GDM1 (cell line): ENCODE data around the gene TMEM128.
"Not testable (repeated sequence)": the region's sequence is repeated elsewhere in the genome, so short reads cannot be mapped to it uniquely, and the experiment has no call there.

Experiments
- DNase-seq: peaks from one replicate; lab custom pipeline; 2025; lab: John Stamatoyannopoulos, UW

TMEM128 gene

DNA sequence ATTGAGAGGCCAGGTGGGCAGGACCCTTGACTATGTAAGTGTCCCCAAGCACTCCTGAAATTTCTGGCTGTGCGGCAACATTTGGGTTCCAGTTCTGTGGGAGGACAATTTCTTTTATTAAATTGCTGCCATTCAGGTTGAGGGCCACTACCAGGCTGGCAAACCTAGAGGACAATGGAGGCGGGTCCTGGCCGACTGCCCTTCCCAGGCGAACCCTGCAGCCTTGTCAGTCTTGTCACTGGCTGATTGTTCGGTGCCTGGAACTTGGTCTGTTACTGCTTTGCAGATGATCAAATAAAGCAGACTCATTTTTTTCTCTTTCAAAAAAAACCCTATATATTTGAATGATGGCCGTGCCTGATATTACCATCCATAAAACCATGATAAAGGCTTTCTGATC lies 6.6 kb upstream of the TMEM128 start:
- no peak for DNase-seq

DNA sequence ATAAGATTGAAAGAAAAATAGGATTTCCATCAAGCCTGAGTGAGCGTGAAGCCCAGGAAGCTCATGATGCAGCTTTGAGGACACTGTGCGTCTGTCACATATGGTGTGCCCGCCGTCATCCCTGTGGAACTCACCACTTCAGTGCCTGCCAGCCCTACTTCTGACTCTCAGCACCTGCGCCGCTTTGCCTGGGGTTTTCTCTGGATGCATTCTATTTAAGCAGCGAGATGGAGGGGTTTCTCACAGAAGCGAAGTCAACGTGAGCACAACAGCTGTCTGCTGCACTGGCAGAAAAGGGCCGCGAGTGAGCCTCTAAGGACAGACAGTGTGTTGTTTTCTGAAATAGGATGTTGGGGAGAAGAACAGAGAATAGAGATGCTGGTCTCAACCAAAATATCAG lies 6.2 kb upstream of the TMEM128 start:
- no peak for DNase-seq

DNA sequence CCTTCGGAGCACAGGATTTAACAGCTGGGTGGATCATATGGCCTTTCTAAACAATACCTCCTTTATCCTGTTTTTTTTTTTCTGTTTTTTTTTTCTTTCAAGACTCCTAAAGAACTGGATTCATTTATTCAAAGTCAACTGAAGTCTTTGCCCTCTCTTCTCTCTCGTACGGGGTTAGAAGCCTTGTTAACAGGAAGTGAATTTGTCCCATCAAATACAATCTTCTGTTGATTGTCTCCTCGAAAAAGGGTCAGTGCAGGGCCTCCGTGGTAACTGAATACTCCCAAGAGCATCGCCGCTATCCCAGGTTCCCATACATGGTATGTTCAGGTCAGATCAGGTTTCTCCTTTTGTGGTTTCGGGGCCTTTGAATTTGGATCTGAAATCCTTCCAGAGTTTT lies 1.8 kb upstream of the TMEM128 start:
- DNase-seq, result no peak

GRCh38 chr4:4249342-4249741 lies 1.3 kb upstream of the TMEM128 start:
- DNase-seq, result not testable (repeated sequence)

GRCh38 chr4:4248885-4249203 lies 821 bp upstream of the TMEM128 start:
- DNase-seq, result no peak

DNA sequence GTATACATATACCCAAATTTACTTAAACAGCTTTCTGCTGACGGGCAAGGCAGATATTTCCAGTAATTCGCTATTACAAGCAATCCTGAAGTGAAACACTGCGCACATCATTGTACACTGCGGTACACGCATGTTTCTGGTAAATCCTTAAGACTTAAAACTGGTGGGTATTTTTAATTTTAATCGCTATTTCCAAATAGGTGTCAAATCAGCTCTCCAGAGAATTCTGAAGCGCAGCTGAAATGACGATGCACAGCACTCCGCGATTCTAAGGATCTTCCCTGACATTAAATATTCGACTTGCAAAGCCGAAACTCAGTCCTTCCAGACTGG lies 361 bp downstream of the TMEM128 start:
- DNase-seq, result no peak

DNA sequence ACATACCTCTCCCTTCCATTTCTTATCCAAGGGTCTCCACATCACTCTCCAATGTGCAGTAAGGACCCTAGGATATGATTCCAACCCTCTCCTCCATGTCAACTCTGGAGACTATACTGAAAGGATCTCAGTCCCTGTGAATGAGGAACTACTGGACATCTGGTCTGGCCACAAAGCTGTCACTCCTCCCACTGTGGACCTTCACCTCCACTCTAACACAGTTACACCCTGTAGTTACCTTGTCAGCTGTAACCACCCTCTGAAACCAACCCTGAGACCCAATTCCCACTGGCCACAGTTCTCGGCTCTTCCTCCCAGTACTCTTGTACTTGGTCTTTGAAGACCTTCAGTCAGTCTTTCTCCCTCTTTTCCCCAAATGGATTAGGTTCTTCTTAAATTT lies 2.9 kb downstream of the TMEM128 start:
- DNase-seq, result no peak

- DNase-seq, result not testable (repeated sequence)
Measured at GRCh38 chr4:4239551-4239950, 8.5 kb downstream of the TMEM128 start.

GRCh38 chr4:4233610-4234009 lies 14.4 kb downstream of the TMEM128 start:
- no peak for DNase-seq

DNA sequence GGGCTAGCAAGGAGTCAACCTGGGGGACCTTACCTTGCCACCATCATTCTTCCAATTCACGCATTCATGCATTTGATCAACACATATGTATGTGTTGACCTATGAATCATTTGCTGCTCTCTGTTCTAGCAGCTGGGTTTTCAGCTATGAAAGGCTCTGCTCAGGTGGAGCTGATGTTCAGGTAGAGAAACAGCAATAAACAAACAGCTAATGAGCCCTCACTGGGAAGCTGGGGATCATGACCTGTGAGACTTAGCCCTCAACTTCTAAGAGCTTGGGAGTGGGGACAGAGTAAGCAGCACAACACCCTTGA lies 19.7 kb downstream of the TMEM128 start:
- DNase-seq, result no peak

GRCh38 chr4:4227510-4228355 lies 20.3 kb downstream of the TMEM128 start:
- DNase-seq, result no peak

DNA sequence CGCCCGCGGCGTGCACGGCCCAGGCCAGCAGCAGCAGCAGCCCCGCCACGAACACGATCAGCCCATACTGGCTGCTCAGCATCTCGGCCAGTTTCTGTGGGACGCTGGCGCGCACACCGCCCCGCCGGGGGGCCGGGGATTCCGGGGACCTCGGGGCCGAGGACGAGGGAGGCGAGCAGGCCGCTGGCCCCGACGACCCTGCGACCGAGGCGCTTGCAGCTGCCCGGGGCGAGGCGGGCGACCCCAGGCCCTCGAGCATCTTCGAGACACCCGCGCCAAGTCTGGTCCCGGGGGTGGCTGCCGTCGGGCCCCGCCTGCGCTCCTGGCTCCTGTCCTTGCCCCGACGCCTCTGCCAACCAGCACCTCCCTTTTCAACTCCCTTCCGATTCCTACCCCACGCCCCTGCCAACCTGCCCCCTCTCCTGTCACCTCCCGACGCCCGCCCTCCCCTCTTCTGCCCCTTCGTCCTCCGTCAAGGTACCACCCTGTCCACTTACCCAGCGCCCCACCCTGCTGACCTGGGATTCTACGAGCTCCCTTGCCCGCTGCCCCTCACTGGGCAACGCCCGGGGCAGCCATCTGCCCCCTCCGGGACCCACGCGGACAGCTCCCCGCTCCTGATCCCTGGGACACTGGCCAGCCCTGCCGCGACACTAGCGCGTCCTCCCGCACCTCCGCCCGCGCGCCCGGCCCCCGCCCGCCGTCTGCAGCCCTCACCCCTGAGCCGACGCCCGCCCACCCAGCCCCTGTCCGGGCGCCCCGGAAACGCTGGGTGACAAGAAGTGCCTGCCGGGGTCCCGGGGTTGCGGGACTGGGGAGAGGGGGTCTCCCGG lies 21.2 kb downstream of the TMEM128 start, which contains the start of gene OTOP1:
TSS of gene OTOP1 (minus strand) at position 324 of the 833 bp plus-strand sequence. CDS start at position 259, 65 bp downstream.
- no peak for DNase-seq

GRCh38 chr4:4225915-4226605 lies 22.0 kb downstream of the TMEM128 start:
- no peak for DNase-seq

DNA sequence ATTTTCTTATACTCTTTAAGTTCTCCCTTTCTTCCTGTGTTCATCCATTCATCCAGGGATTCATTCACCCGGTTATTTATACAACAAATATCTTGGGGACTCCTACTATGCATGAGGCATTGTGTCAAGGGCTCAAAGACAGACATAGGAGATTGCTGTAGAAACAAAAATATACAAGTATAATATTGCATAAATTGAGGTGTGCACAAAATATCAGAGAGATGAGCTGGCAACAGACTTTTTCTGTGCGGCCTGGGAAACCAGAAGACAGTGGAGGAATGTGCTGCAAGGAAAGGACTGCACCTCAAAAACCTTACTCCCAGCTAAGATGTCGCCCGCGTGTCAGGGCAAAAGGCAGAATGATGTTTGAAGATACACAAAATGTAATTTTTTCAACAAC lies 30.9 kb downstream of the TMEM128 start:
- DNase-seq, result no peak

GRCh38 chr4:4216648-4217047 lies 31.4 kb downstream of the TMEM128 start:
- no peak for DNase-seq

DNA sequence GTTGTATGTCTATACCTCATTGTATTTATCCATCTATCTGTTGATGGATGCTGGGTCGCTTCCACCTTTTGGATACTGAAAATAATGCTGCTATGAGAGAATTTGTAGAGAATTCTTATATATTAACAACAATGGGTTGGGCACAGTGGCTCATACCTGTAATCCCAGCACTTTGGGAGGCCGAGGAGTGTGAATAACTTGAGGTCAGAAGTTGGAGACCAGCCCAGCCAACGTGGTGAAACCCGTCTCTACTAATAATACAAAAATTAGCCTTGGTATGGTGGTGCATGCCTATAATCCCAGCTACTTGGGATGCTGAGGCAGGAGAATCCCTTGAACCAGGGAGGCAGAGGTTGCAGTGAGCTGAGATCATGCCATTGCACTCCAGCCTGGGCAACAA lies 34.3 kb downstream of the TMEM128 start:
- DNase-seq, result not testable (repeated sequence)

DNA sequence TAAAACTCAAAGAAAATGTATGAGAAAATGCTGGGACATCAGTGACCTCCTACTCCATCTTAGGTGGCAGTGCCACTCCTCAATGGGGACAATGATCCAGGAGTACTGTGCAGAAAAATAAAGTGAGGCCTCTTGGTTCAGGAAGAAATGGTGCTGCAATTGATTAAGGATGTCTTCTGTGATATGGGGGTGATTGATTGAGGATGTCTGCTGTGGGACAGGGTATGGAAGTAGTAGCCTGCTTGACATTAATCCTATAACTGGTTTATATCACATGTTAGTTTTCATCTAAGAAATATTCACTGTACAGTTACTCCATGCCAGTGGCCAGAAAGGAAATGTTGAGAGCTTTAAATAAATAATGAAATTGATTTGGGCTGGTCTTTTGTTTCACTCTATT lies 41.8 kb downstream of the TMEM128 start:
- DNase-seq, result no peak

DNA sequence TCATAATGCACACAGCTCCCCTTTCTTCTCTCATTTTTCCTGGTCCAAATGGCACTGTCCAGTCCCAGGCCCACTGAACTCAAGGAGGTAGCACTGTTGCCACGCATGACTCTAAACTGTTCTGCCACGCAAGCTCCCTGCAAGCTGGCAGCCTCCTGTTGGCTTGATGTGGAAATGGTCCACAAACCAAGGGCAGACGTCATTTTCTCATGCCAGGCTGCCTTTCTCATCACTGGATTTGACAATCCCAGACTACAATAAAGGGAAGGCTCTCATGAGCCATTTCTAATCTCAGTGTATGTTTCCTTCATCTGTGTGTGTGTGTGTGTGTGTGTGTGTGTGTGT lies 43.6 kb downstream of the TMEM128 start:
- no peak for DNase-seq

- no peak for DNase-seq
Measured at GRCh38 chr4:4203688-4204400, 44.2 kb downstream of the TMEM128 start.

- DNase-seq, result no peak
Measured at GRCh38 chr4:4202510-4202909, 45.5 kb downstream of the TMEM128 start.

- DNase-seq, result no peak
Measured at GRCh38 chr4:4200624-4201023, 47.4 kb downstream of the TMEM128 start.

DNA sequence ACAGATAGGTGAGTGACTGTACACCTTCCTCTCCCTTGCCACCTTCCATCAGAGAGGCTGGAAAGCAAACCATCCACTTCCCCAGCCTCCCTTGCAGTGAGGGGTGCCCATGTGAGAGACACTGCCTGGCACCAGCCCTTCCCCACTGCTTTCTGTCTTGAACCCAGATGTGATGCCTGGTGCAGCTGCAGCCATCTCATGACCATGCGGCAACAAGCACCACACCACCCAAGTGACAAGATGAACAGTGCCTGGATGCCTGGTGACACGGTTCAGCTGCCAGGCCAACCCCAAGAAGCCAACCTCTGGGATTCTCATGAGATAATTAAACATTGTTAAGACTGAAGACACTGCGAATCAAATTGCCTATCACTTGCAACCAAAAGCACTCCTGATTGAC lies 52.7 kb downstream of the TMEM128 start:
- DNase-seq, result no peak
